Measurements from ENCODE around the gene TCEAL9. TPM values are rescaled to one million over a fixed set of nuclear protein-coding genes. Genes with fewer than 3 reads are reported as not detected.
"Not testable (repeated sequence)": the region's sequence is repeated elsewhere in the genome, so short reads cannot be mapped to it uniquely, and the experiment has no call there.

TCEAL9 gene
- under 1 TPM in 1 of 2 donors, not detected in 1; 0.90 TPM for total RNA-seq

- peak within 1 kb of the TSS in 1 of 2 donors; percentile 64 for H3K27ac Mint-ChIP-seq
- peak within 1 kb of the TSS; percentile 72 for H3K4me3 Mint-ChIP-seq
- H3K4me1 Mint-ChIP-seq (ENCODE audit: low read depth in 2 of 2) = peaks cover 6 to 7% of the 10 kb centered on the region in 2 donors
- no peaks in the 10 kb centered on the region for H3K9me3 Mint-ChIP-seq
- DNase-seq (ENCODE audit: low spot score) = no peak
- H3K27me3 Mint-ChIP-seq = peaks cover 8 to 24% of the 10 kb centered on the region in 2 donors
- no peaks in the 10 kb centered on the region for H3K36me3 Mint-ChIP-seq
- no peak for ATAC-seq
Measured at GRCh38 chrX:103356130-103356798, at the start of gene TCEAL9. Gene TCEAL9 (plus strand): TSS chrX:103356506. CDS start chrX:103357685, 1,179 bp downstream.

GRCh38 chrX:103309860-103310554 is 46.3 kb upstream of the TCEAL9 start:
- Mint-ChIP-seq H3K36me3 (no peaks in the 10 kb centered on the region), H3K27me3 (peaks cover 0 to 15% of the 10 kb centered on the region in 2 donors), H3K4me1 (ENCODE audit: low read depth in 2 of 2) (no peaks in the 10 kb centered on the region), H3K9me3 (no peaks in the 10 kb centered on the region), H3K27ac (no peak overlapping the region), H3K4me3 (no peak overlapping the region)
- ATAC-seq (peak in 1 of 2 donors; percentile 16), DNase-seq (ENCODE audit: low spot score) (no peak)

GRCh38 chrX:103310555-103311398 is 45.5 kb upstream of the TCEAL9 start, which contains the start of gene BEX2:
Gene BEX2 (minus strand): TSS chrX:103310990. CDS start chrX:103309976, 1,014 bp downstream.
- H3K27ac Mint-ChIP-seq = no peak within 1 kb of the TSS
- H3K4me1 Mint-ChIP-seq (ENCODE audit: low read depth in 2 of 2) = no peaks in the 10 kb centered on the region
- H3K9me3 Mint-ChIP-seq = no peaks in the 10 kb centered on the region
- DNase-seq (ENCODE audit: low spot score) (peak; percentile 82), ATAC-seq (peak; percentile 96 to 97)
- H3K27me3 Mint-ChIP-seq = peaks cover 0 to 15% of the 10 kb centered on the region in 2 donors
- H3K36me3 Mint-ChIP-seq = no peaks in the 10 kb centered on the region
- H3K4me3 Mint-ChIP-seq = peak within 1 kb of the TSS; percentile 74

GRCh38 chrX:103311399-103311780 is 44.9 kb upstream of the TCEAL9 start:
- Mint-ChIP-seq H3K27me3 (peaks cover 0 to 15% of the 10 kb centered on the region in 2 donors), H3K36me3 (no peaks in the 10 kb centered on the region), H3K4me1 (ENCODE audit: low read depth in 2 of 2) (no peaks in the 10 kb centered on the region), H3K27ac (no peak overlapping the region), H3K4me3 (peak overlapping the region; percentile 74), H3K9me3 (no peaks in the 10 kb centered on the region)
- ATAC-seq = no peak
- no peak for DNase-seq (ENCODE audit: low spot score)

GRCh38 chrX:103329991-103330390 is 26.3 kb upstream of the TCEAL9 start, which contains the start of gene TCEAL7:
Gene TCEAL7 (plus strand): TSS chrX:103330239. CDS start chrX:103331404, 1,165 bp downstream.
- no peaks in the 10 kb centered on the region for H3K36me3 Mint-ChIP-seq
- no peaks in the 10 kb centered on the region for H3K4me1 Mint-ChIP-seq (ENCODE audit: low read depth in 2 of 2)
- H3K27me3 Mint-ChIP-seq = peaks cover 19 to 37% of the 10 kb centered on the region in 2 donors
- H3K4me3 Mint-ChIP-seq = no peak within 1 kb of the TSS
- H3K9me3 Mint-ChIP-seq = no peaks in the 10 kb centered on the region
- no peak within 1 kb of the TSS for H3K27ac Mint-ChIP-seq
- ATAC-seq = no peak
- no peak for DNase-seq (ENCODE audit: low spot score)

GRCh38 chrX:103330681-103331288 is 25.5 kb upstream of the TCEAL9 start:
- peaks cover 19 to 37% of the 10 kb centered on the region in 2 donors for H3K27me3 Mint-ChIP-seq
- no peak overlapping the region for H3K4me3 Mint-ChIP-seq
- no peak for DNase-seq (ENCODE audit: low spot score)
- H3K9me3 Mint-ChIP-seq = no peaks in the 10 kb centered on the region
- no peak overlapping the region for H3K27ac Mint-ChIP-seq
- no peak for ATAC-seq
- H3K36me3 Mint-ChIP-seq = no peaks in the 10 kb centered on the region
- H3K4me1 Mint-ChIP-seq (ENCODE audit: low read depth in 2 of 2) = no peaks in the 10 kb centered on the region

GRCh38 chrX:103338663-103339062 is 17.6 kb upstream of the TCEAL9 start:
- Mint-ChIP-seq H3K27ac (no peak overlapping the region), H3K27me3 (peaks cover 18 to 39% of the 10 kb centered on the region in 2 donors), H3K4me1 (ENCODE audit: low read depth in 2 of 2) (no peaks in the 10 kb centered on the region), H3K36me3 (no peaks in the 10 kb centered on the region), H3K9me3 (no peaks in the 10 kb centered on the region), H3K4me3 (no peak overlapping the region)
- ATAC-seq = no peak
- DNase-seq (ENCODE audit: low spot score) = no peak

GRCh38 chrX:103343105-103343504 is 13.2 kb upstream of the TCEAL9 start:
- H3K36me3 Mint-ChIP-seq = no peaks in the 10 kb centered on the region
- no peak for ATAC-seq
- DNase-seq (ENCODE audit: low spot score) = no peak
- H3K4me1 Mint-ChIP-seq (ENCODE audit: low read depth in 2 of 2) = no peaks in the 10 kb centered on the region
- H3K27me3 Mint-ChIP-seq = peaks cover 11 to 40% of the 10 kb centered on the region in 2 donors
- no peak overlapping the region for H3K4me3 Mint-ChIP-seq
- H3K27ac Mint-ChIP-seq = no peak overlapping the region
- H3K9me3 Mint-ChIP-seq = no peaks in the 10 kb centered on the region

GRCh38 chrX:103344606-103345005 is 11.7 kb upstream of the TCEAL9 start:
- ATAC-seq (no peak), DNase-seq (ENCODE audit: low spot score) (no peak)
- H3K9me3 Mint-ChIP-seq = no peaks in the 10 kb centered on the region
- peaks cover 11 to 45% of the 10 kb centered on the region in 2 donors for H3K27me3 Mint-ChIP-seq
- no peak overlapping the region for H3K27ac Mint-ChIP-seq
- H3K4me1 Mint-ChIP-seq (ENCODE audit: low read depth in 2 of 2) = no peaks in the 10 kb centered on the region
- no peak overlapping the region for H3K4me3 Mint-ChIP-seq
- no peaks in the 10 kb centered on the region for H3K36me3 Mint-ChIP-seq

- no peak overlapping the region for H3K27ac Mint-ChIP-seq
- no peaks in the 10 kb centered on the region for H3K9me3 Mint-ChIP-seq
- no peaks in the 10 kb centered on the region for H3K4me1 Mint-ChIP-seq (ENCODE audit: low read depth in 2 of 2)
- H3K4me3 Mint-ChIP-seq = no peak overlapping the region
- ATAC-seq = peak in 1 of 2 donors; percentile 57
- peaks cover 0 to 35% of the 10 kb centered on the region in 2 donors for H3K27me3 Mint-ChIP-seq
- DNase-seq (ENCODE audit: low spot score) = no peak
- no peaks in the 10 kb centered on the region for H3K36me3 Mint-ChIP-seq
Measured at GRCh38 chrX:103347682-103348397, 8.5 kb upstream of the TCEAL9 start.

GRCh38 chrX:103356858-103357257 is 552 bp downstream of the TCEAL9 start:
- no peak for ATAC-seq
- peak overlapping the region; percentile 72 for H3K4me3 Mint-ChIP-seq
- H3K36me3 Mint-ChIP-seq = no peaks in the 10 kb centered on the region
- peaks cover 6 to 7% of the 10 kb centered on the region in 2 donors for H3K4me1 Mint-ChIP-seq (ENCODE audit: low read depth in 2 of 2)
- H3K9me3 Mint-ChIP-seq = no peaks in the 10 kb centered on the region
- peaks cover 8 to 26% of the 10 kb centered on the region in 2 donors for H3K27me3 Mint-ChIP-seq
- DNase-seq (ENCODE audit: low spot score) = no peak
- H3K27ac Mint-ChIP-seq = no peak overlapping the region

GRCh38 chrX:103357871-103358270 is 1.6 kb downstream of the TCEAL9 start:
- H3K27me3 Mint-ChIP-seq = peaks cover 8 to 27% of the 10 kb centered on the region in 2 donors
- H3K36me3 Mint-ChIP-seq = no peaks in the 10 kb centered on the region
- no peak overlapping the region for H3K27ac Mint-ChIP-seq
- H3K9me3 Mint-ChIP-seq = no peaks in the 10 kb centered on the region
- DNase-seq (ENCODE audit: low spot score) (no peak), ATAC-seq (no peak)
- peaks cover 6 to 7% of the 10 kb centered on the region in 2 donors for H3K4me1 Mint-ChIP-seq (ENCODE audit: low read depth in 2 of 2)
- no peak overlapping the region for H3K4me3 Mint-ChIP-seq

GRCh38 chrX:103359605-103360004 is 3.3 kb downstream of the TCEAL9 start:
- H3K9me3 Mint-ChIP-seq; H3K4me3 Mint-ChIP-seq; H3K27ac Mint-ChIP-seq; H3K4me1 Mint-ChIP-seq (ENCODE audit: low read depth in 2 of 2); ATAC-seq; DNase-seq (ENCODE audit: low spot score); H3K36me3 Mint-ChIP-seq: not testable (repeated sequence)
- peaks cover 8 to 24% of the 10 kb centered on the region in 2 donors for H3K27me3 Mint-ChIP-seq
